ENCODE data around the gene GPR142. TPM values are rescaled to one million over a fixed set of nuclear protein-coding genes. Genes with fewer than 3 reads are reported as not detected.

GPR142 gene
- total and polyA plus RNA-seq, 2 of the 13 experiments (the other 11 are each of a cell fraction or from before 2014, with no cell fraction given), result not detected

- TF ChIP-seq NFKBIZ (CRISPR knock-in tag; IDR thresholded peaks at IDR 0.05) (no peak), SRSF9 (IDR thresholded peaks at IDR 0.05; ENCODE audit: borderline replicate concordance, insufficient read depth, low read depth, low read length, poor library complexity, severe bottlenecking) (no peak), SRSF4 (IDR thresholded peaks at IDR 0.05; ENCODE audit: low read depth, low read length, poor library complexity, severe bottlenecking) (no peak), JUND (CRISPR knock-in tag; IDR thresholded peaks at IDR 0.05) (peak; percentile 96), MYNN (CRISPR knock-in tag; IDR thresholded peaks at IDR 0.05; ENCODE audit: low read depth) (no peak), RARA (CRISPR knock-in tag; IDR thresholded peaks at IDR 0.05) (peak; percentile 77), ZNF263 (CRISPR knock-in tag; IDR thresholded peaks at IDR 0.05) (0 out of 2 replicates have a peak, but pooled peaks have one; percentile 50), NRL (CRISPR knock-in tag; IDR thresholded peaks at IDR 0.05; ENCODE audit: borderline replicate concordance) (no peak), RBFOX2 (IDR thresholded peaks at IDR 0.05; ENCODE audit: low read depth, low read length) (no peak), CBX1 (IDR thresholded peaks at IDR 0.05; ENCODE audit: low read depth) (peak; percentile 78), KLF16 (CRISPR knock-in tag; IDR thresholded peaks at IDR 0.05) (peak in 1 of 2 experiments; percentile 87; a peak in 1 of 4 replicates), FOXJ3 (CRISPR knock-in tag; IDR thresholded peaks at IDR 0.05; ENCODE audit: borderline replicate concordance) (0 out of 2 replicates have a peak, but pooled peaks have one; percentile 69), BCL6 (CRISPR knock-in tag; IDR thresholded peaks at IDR 0.05) (peak; percentile 46), TOE1 (CRISPR knock-in tag; IDR thresholded peaks at IDR 0.05) (peak; percentile 87), ZNF276 (CRISPR knock-in tag; IDR thresholded peaks at IDR 0.05; ENCODE audit: low read depth) (no peak), FOXM1 (CRISPR knock-in tag; IDR thresholded peaks at IDR 0.05) (no peak), ZNF30 (CRISPR knock-in tag; IDR thresholded peaks at IDR 0.05) (no peak), ATRX (CRISPR knock-in tag; IDR thresholded peaks at IDR 0.05; ENCODE audit: borderline replicate concordance) (no peak), ZNF660 (CRISPR knock-in tag; IDR thresholded peaks at IDR 0.05; ENCODE audit: borderline replicate concordance, low read depth) (no peak), RFX5 (IDR thresholded peaks at IDR 0.05; ENCODE audit: low read depth, low read length) (no peak), ZNF773 (CRISPR knock-in tag; IDR thresholded peaks at IDR 0.05; ENCODE audit: borderline replicate concordance) (no peak), ZNF788 (CRISPR knock-in tag; IDR thresholded peaks at IDR 0.05; ENCODE audit: borderline replicate concordance) (peak; percentile 84; the same call in 1 of the 2 replicates), NFE2L2 (IDR thresholded peaks at IDR 0.05; ENCODE audit: low read length) (no peak), RXRA (CRISPR knock-in tag; IDR thresholded peaks at IDR 0.05) (peak; percentile 98), ZFP90 (CRISPR knock-in tag; IDR thresholded peaks at IDR 0.05; ENCODE audit: borderline replicate concordance) (0 out of 2 replicates have a peak, but pooled peaks have one; percentile 43)
- TF ChIP-seq, protein P1, sequence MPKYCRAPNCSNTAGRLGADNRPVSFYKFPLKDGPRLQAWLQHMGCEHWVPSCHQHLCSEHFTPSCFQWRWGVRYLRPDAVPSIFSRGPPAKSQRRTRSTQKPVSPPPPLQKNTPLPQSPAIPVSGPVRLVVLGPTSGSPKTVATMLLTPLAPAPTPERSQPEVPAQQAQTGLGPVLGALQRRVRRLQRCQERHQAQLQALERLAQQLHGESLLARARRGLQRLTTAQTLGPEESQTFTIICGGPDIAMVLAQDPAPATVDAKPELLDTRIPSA (CRISPR knock-in tag; IDR thresholded peaks at IDR 0.05; ENCODE audit: borderline replicate concordance), result no peak
- TF ChIP-seq, protein P2, sequence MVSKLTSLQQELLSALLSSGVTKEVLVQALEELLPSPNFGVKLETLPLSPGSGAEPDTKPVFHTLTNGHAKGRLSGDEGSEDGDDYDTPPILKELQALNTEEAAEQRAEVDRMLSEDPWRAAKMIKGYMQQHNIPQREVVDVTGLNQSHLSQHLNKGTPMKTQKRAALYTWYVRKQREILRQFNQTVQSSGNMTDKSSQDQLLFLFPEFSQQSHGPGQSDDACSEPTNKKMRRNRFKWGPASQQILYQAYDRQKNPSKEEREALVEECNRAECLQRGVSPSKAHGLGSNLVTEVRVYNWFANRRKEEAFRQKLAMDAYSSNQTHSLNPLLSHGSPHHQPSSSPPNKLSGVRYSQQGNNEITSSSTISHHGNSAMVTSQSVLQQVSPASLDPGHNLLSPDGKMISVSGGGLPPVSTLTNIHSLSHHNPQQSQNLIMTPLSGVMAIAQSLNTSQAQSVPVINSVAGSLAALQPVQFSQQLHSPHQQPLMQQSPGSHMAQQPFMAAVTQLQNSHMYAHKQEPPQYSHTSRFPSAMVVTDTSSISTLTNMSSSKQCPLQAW (CRISPR knock-in tag; IDR thresholded peaks at IDR 0.05), result peak; percentile 89
Observed at GRCh38 chr17:74373838-74374606, 6.7 kb downstream of the GPR142 start (continued).

Measured in HepG2 (cell line).